ENCODE measurements around the gene LHFPL3. TPM values are rescaled to one million over a fixed set of nuclear protein-coding genes. Genes with fewer than 3 reads are reported as not detected.
A peak's percentile ranks its signal among the peaks of the same experiment; 100 is the strongest.

LHFPL3 gene
- total RNA-seq, 4 donors from 2014 or later: not detected

DNA sequence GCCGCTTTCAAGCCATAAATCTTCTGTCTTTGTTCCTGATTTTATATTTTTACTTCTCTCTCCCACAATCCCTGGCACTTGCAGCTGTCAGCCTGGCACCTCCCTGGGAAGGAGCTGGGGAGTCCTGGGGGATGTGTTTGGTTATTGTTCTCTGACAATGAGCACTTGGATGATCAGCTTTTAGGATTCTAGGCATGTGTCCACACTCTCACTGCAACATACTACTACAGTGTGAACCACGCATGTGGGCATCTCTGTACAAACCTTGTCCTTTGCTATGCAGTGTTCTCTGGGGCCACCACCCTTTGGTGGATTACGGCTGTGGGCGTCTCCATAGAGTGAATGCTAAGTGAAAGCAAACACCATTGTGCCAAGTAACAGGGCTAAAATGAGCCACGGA lies 517.2 kb downstream of the LHFPL3 start:
- no peak overlapping the region for H3K4me3 ChIP-seq

DNA sequence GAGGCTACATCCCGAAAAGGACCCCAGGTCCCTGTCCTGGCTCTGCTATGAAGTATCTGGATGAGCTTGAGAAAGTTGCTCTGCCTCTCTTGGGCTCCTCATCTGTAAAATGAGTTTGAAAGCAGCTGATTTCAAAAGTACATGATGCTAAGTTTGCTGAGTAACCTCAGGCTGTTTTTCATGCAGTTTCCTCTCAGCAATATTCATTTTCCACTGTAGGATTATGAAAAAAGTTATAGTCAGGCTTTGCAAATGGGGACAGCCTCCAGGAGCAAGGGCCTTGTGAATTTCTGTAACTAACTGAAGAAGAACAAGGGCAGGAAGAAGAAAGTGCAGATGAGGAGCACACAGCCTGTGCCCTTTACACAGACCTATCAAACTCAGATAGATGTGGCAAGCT lies 518.3 kb downstream of the LHFPL3 start:
- no peak overlapping the region for H3K27ac ChIP-seq
- DNase-seq: no peak
- peaks cover 0 to 25% (median 0%) of the 10 kb centered on the region in 4 donors for H3K27me3 ChIP-seq
- H3K4me3 ChIP-seq: no peak overlapping the region
- no peaks in the 10 kb centered on the region for H3K9me3 ChIP-seq
- WGBS, 2 donors: 70 to 86% methylated on average over 1 of the region's 1 CpG
- TF ChIP-seq, protein P1, sequence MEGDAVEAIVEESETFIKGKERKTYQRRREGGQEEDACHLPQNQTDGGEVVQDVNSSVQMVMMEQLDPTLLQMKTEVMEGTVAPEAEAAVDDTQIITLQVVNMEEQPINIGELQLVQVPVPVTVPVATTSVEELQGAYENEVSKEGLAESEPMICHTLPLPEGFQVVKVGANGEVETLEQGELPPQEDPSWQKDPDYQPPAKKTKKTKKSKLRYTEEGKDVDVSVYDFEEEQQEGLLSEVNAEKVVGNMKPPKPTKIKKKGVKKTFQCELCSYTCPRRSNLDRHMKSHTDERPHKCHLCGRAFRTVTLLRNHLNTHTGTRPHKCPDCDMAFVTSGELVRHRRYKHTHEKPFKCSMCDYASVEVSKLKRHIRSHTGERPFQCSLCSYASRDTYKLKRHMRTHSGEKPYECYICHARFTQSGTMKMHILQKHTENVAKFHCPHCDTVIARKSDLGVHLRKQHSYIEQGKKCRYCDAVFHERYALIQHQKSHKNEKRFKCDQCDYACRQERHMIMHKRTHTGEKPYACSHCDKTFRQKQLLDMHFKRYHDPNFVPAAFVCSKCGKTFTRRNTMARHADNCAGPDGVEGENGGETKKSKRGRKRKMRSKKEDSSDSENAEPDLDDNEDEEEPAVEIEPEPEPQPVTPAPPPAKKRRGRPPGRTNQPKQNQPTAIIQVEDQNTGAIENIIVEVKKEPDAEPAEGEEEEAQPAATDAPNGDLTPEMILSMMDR (IDR thresholded peaks at IDR 0.05): no peak
- no peak for TF ChIP-seq POLR2A (IDR thresholded peaks at IDR 0.05)
- H3K4me1 ChIP-seq: no peaks in the 10 kb centered on the region
- H3K36me3 ChIP-seq: no peaks in the 10 kb centered on the region
- intact Hi-C loops (cut with DNase I): loop anchor here (10.0 kb wide), 1 partner anchor 612 kb away; no protein-coding TSS in a partner anchor

More for the DNA sequence above, 517.2 kb downstream of the LHFPL3 start:
- Histone ChIP-seq H3K36me3 (no peaks in the 10 kb centered on the region), H3K27ac (no peak overlapping the region), H3K4me1 (no peaks in the 10 kb centered on the region), H3K9me3 (no peaks in the 10 kb centered on the region), H3K27me3 (peaks cover 0 to 24% (median 0%) of the 10 kb centered on the region in 4 donors)
- no peak for TF ChIP-seq POLR2A (IDR thresholded peaks at IDR 0.05)
- TF ChIP-seq, protein P1 (IDR thresholded peaks at IDR 0.05): no peak
- intact Hi-C loops (cut with DNase I): loop anchor here (10.0 kb wide), 1 partner anchor 611 kb away; no protein-coding TSS in a partner anchor
- DNase-seq: no peak
- 48 to 62% methylated on average over 4 to 5 of the region's 5 CpGs for WGBS, 2 donors

DNA sequence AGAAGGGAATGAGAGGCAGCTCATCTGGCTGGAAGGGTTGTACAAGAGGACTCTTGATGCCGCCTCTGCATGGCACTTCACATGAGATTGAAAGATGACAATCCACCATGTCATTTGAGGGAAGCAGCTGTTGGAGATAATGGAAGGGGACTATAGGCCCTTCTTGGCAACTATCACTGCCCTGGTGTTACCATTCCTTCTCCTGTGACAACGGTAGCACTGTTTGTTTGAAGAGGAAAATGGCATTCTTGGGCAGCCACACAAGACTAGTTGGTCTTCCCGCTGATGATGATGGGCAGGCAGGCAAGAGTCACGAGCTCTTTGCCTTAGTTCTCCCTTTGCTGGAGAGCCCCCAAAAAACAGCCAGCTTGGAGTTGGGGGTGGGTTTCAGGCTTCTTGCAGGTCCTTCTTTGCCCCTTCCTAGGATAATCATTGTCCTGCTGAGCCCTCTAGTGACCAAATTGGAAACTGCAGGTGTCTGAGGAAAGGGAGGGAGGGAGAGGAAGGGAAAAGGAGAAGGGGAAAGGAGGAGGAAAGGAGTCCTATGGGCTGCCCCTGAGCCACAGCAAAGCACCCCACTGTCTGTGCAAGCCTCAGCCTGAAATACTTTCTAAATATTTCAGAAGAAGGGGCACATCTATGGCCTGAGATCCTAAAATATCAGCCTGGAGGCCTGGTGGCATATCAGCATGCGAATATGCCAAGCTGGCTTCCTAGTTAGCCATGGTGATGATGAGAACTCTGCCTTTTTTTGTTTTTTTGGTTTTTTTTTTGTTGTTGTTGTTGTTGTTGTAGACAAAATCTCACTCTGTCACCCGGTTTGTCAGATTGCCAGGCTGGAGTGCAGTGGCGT lies 520.0 kb downstream of the LHFPL3 start:
- 46 to 47% methylated on average over 7 of the region's 7 CpGs for WGBS, 2 donors
- Histone ChIP-seq H3K27me3 (peaks cover 0 to 32% (median 0%) of the 10 kb centered on the region in 4 donors), H3K27ac (no peak overlapping the region), H3K4me1 (no peaks in the 10 kb centered on the region), H3K9me3 (no peaks in the 10 kb centered on the region), H3K36me3 (no peaks in the 10 kb centered on the region), H3K4me3 (no peak overlapping the region)
- DNase-seq: no peak
- intact Hi-C loops (cut with DNase I): loop anchor here (10.0 kb wide), 1 partner anchor 614 kb away; no protein-coding TSS in a partner anchor
- no peak for TF ChIP-seq POLR2A (IDR thresholded peaks at IDR 0.05)
- TF ChIP-seq, protein P1 (IDR thresholded peaks at IDR 0.05): peak; percentile 63 to 84 (median 70)

DNA sequence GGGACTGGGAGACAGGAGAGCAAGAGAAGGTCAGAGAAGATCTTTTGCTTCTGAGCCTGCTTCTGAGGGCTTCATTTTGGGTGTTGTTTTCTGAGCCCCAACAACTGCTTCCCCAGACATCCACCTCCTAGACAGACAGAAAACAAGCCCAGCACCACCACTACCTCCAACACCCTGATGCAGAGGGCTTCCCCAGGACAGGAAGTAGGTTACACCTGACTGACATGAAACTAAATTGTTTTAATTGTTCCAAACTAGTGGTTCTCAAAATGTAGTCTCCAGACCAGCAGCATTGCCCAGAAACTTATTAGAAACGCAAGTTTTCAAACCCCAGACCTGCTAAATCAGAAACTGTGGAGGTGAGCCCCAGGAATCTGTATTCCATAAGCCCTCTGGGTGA lies 522.0 kb downstream of the LHFPL3 start:
- no peaks in the 10 kb centered on the region for H3K36me3 ChIP-seq
- H3K27ac ChIP-seq: no peak overlapping the region
- H3K27me3 ChIP-seq: peaks cover 0 to 30% (median 0%) of the 10 kb centered on the region in 4 donors
- no peaks in the 10 kb centered on the region for H3K4me1 ChIP-seq
- intact Hi-C loops (cut with DNase I): no loop called here
- no peak overlapping the region for H3K4me3 ChIP-seq
- 65 to 67% methylated on average over 1 of the region's 1 CpG for whole genome bisulfite sequencing, 2 donors
- no peaks in the 10 kb centered on the region for H3K9me3 ChIP-seq
- DNase-seq: no peak
- TF ChIP-seq POLR2A (IDR thresholded peaks at IDR 0.05): no peak
- TF ChIP-seq, protein P1 (IDR thresholded peaks at IDR 0.05): no peak

DNA sequence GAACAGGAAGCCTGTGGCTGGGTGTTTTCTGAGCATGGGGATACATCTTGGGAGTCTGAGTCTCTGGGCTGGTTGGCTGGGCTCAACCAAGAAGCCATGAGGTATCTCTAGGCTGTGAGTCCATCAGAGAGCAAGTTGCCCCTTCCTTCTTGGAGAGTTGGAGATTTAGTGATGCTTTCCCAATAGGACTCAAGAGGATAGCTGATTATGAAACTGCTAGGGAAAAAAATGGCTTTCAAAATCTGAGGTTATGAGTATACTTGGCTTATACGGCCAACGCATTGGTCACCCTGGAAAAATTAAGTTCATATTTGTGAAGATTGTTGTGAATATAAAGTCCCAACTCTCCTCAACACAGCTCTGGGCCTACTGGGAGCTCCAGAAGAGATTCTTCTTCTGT lies 522.9 kb downstream of the LHFPL3 start:
- Histone ChIP-seq H3K27ac (no peak overlapping the region), H3K27me3 (peaks cover 0 to 25% (median 0%) of the 10 kb centered on the region in 4 donors), H3K9me3 (no peaks in the 10 kb centered on the region), H3K4me1 (peaks cover 0 to 5% (median 0%) of the 10 kb centered on the region in 3 donors), H3K4me3 (no peak overlapping the region), H3K36me3 (no peaks in the 10 kb centered on the region)
- intact Hi-C loops (cut with DNase I): no loop called here
- TF ChIP-seq, protein P1 (IDR thresholded peaks at IDR 0.05): no peak
- TF ChIP-seq POLR2A (IDR thresholded peaks at IDR 0.05): no peak
- 92 to 95% methylated on average over 2 of the region's 2 CpGs for WGBS, 2 donors
- DNase-seq: no peak

All from esophagus squamous epithelium (tissue), 5 donors.